ENCODE measurements around the gene CD2AP. TPM values are rescaled to one million over a fixed set of nuclear protein-coding genes. Genes with fewer than 3 reads are reported as not detected.

The CD2AP gene
- total and polyA plus RNA-seq, 4 donors: 6.8 to 33.4 (median 22.2) TPM

- DNase-seq (no peak), ATAC-seq (ENCODE audit: low FRiP score) (no peak)
- 88 to 92% methylated on average over 12 of the region's 12 CpGs for WGBS, 2 donors
- H3K27ac ChIP-seq (ENCODE audit: low read depth in 1 of 2, low read length in 2 of 2): no peak overlapping the region
- no peaks in the 10 kb centered on the region for H3K36me3 ChIP-seq (ENCODE audit: control insufficient read depth in 1 of 2, insufficient read depth in 2 of 2, low read length in 1 of 2)
- H3K27me3 ChIP-seq (ENCODE audit: control insufficient read depth in 1 of 2, insufficient read depth in 2 of 2, low read length in 1 of 2): no peaks in the 10 kb centered on the region
- no peaks in the 10 kb centered on the region for H3K9me3 ChIP-seq (ENCODE audit: control insufficient read depth, low read length)
- intact Hi-C loops (cut with DNase I): no loop called here
- H3K4me1 ChIP-seq (ENCODE audit: control insufficient read depth in 1 of 2, insufficient read depth in 2 of 2, low read length in 2 of 2): no peaks in the 10 kb centered on the region
- H3K4me3 ChIP-seq (ENCODE audit: low read length in 2 of 2): no peak overlapping the region
These were observed 144.4 kb downstream of the CD2AP start for GRCh38 chr6:47621838-47622449.

- H3K36me3 ChIP-seq (ENCODE audit: control insufficient read depth in 1 of 2, insufficient read depth in 2 of 2, low read length in 1 of 2): no peaks in the 10 kb centered on the region
- WGBS, 2 donors: 65 to 83% methylated on average over 2 of the region's 2 CpGs
These were observed 149.2 kb downstream of the CD2AP start for GRCh38 chr6:47626782-47627181.

GRCh38 chr6:47628448-47629272 lies 151.1 kb downstream of the CD2AP start:
- Histone ChIP-seq H3K4me3 (ENCODE audit: low read length in 2 of 2) (no peak overlapping the region), H3K9me3 (ENCODE audit: control insufficient read depth, low read length) (no peaks in the 10 kb centered on the region), H3K36me3 (ENCODE audit: control insufficient read depth in 1 of 2, insufficient read depth in 2 of 2, low read length in 1 of 2) (no peaks in the 10 kb centered on the region), H3K4me1 (ENCODE audit: control insufficient read depth in 1 of 2, insufficient read depth in 2 of 2, low read length in 2 of 2) (peaks cover 0 to 1% of the 10 kb centered on the region in 2 donors), H3K27ac (ENCODE audit: low read depth in 1 of 2, low read length in 2 of 2) (no peak overlapping the region), H3K27me3 (ENCODE audit: control insufficient read depth in 1 of 2, insufficient read depth in 2 of 2, low read length in 1 of 2) (no peaks in the 10 kb centered on the region)
- intact Hi-C loops (cut with DNase I): no loop called here
- ATAC-seq (ENCODE audit: low FRiP score): no peak
- WGBS, 2 donors: 84 to 87% methylated on average over 7 of the region's 7 CpGs
- no peak for DNase-seq

More at GRCh38 chr6:47626782-47627181, 149.2 kb downstream of the CD2AP start:
- H3K27me3 ChIP-seq (ENCODE audit: control insufficient read depth in 1 of 2, insufficient read depth in 2 of 2, low read length in 1 of 2): no peaks in the 10 kb centered on the region
- no peak for DNase-seq
- peaks cover 0 to 1% of the 10 kb centered on the region in 2 donors for H3K4me1 ChIP-seq (ENCODE audit: control insufficient read depth in 1 of 2, insufficient read depth in 2 of 2, low read length in 2 of 2)
- intact Hi-C loops (cut with DNase I): no loop called here
- no peak for ATAC-seq (ENCODE audit: low FRiP score)
- no peaks in the 10 kb centered on the region for H3K9me3 ChIP-seq (ENCODE audit: control insufficient read depth, low read length)
- no peak overlapping the region for H3K27ac ChIP-seq (ENCODE audit: low read depth in 1 of 2, low read length in 2 of 2)
- no peak overlapping the region for H3K4me3 ChIP-seq (ENCODE audit: low read length in 2 of 2)

GRCh38 chr6:47629954-47630353 lies 152.4 kb downstream of the CD2AP start:
- no peak overlapping the region for H3K4me3 ChIP-seq (ENCODE audit: low read length in 2 of 2)
- no peak overlapping the region for H3K27ac ChIP-seq (ENCODE audit: low read depth in 1 of 2, low read length in 2 of 2)
- no peaks in the 10 kb centered on the region for H3K36me3 ChIP-seq (ENCODE audit: control insufficient read depth in 1 of 2, insufficient read depth in 2 of 2, low read length in 1 of 2)
- DNase-seq (no peak), ATAC-seq (ENCODE audit: low FRiP score) (no peak)
- WGBS, 2 donors: 91% methylated on average over 4 of the region's 4 CpGs
- H3K4me1 ChIP-seq (ENCODE audit: control insufficient read depth in 1 of 2, insufficient read depth in 2 of 2, low read length in 2 of 2): peaks cover 0 to 1% of the 10 kb centered on the region in 2 donors
- H3K27me3 ChIP-seq (ENCODE audit: control insufficient read depth in 1 of 2, insufficient read depth in 2 of 2, low read length in 1 of 2): no peaks in the 10 kb centered on the region
- intact Hi-C loops (cut with DNase I): loop anchor here (2.0 kb wide), 1 partner anchor 151 kb away; no protein-coding TSS in a partner anchor
- no peaks in the 10 kb centered on the region for H3K9me3 ChIP-seq (ENCODE audit: control insufficient read depth, low read length)

GRCh38 chr6:47630587-47630986 lies 153.0 kb downstream of the CD2AP start:
- H3K27me3 ChIP-seq (ENCODE audit: control insufficient read depth in 1 of 2, insufficient read depth in 2 of 2, low read length in 1 of 2): no peaks in the 10 kb centered on the region
- 69 to 71% methylated on average over 3 of the region's 3 CpGs for WGBS, 2 donors
- H3K4me1 ChIP-seq (ENCODE audit: control insufficient read depth in 1 of 2, insufficient read depth in 2 of 2, low read length in 2 of 2): peaks cover 0 to 1% of the 10 kb centered on the region in 2 donors
- H3K36me3 ChIP-seq (ENCODE audit: control insufficient read depth in 1 of 2, insufficient read depth in 2 of 2, low read length in 1 of 2): no peaks in the 10 kb centered on the region
- DNase-seq: no peak
- no peak for ATAC-seq (ENCODE audit: low FRiP score)
- intact Hi-C loops (cut with DNase I): loop anchor here (2.0 kb wide), 1 partner anchor 150 kb away; no protein-coding TSS in a partner anchor
- no peak overlapping the region for H3K27ac ChIP-seq (ENCODE audit: low read depth in 1 of 2, low read length in 2 of 2)
- no peak overlapping the region for H3K4me3 ChIP-seq (ENCODE audit: low read length in 2 of 2)
- H3K9me3 ChIP-seq (ENCODE audit: control insufficient read depth, low read length): no peaks in the 10 kb centered on the region

- H3K4me1 ChIP-seq (ENCODE audit: control insufficient read depth in 1 of 2, insufficient read depth in 2 of 2, low read length in 2 of 2): peaks cover 0 to 1% of the 10 kb centered on the region in 2 donors
- no peak overlapping the region for H3K27ac ChIP-seq (ENCODE audit: low read depth in 1 of 2, low read length in 2 of 2)
- H3K36me3 ChIP-seq (ENCODE audit: control insufficient read depth in 1 of 2, insufficient read depth in 2 of 2, low read length in 1 of 2): no peaks in the 10 kb centered on the region
- peak; percentile 60 for ATAC-seq (ENCODE audit: low FRiP score)
- no peaks in the 10 kb centered on the region for H3K27me3 ChIP-seq (ENCODE audit: control insufficient read depth in 1 of 2, insufficient read depth in 2 of 2, low read length in 1 of 2)
- DNase-seq: no peak
- H3K9me3 ChIP-seq (ENCODE audit: control insufficient read depth, low read length): no peaks in the 10 kb centered on the region
- 43 to 48% methylated on average over 6 of the region's 6 CpGs for WGBS, 2 donors
- H3K4me3 ChIP-seq (ENCODE audit: low read length in 2 of 2): no peak overlapping the region
- intact Hi-C loops (cut with DNase I): loop anchor here (2.0 kb wide), 1 partner anchor 149 kb away; no protein-coding TSS in a partner anchor
These were observed 153.7 kb downstream of the CD2AP start for GRCh38 chr6:47631269-47631772.

GRCh38 chr6:47631797-47632196 lies 154.2 kb downstream of the CD2AP start:
- peaks cover 0 to 1% of the 10 kb centered on the region in 2 donors for H3K4me1 ChIP-seq (ENCODE audit: control insufficient read depth in 1 of 2, insufficient read depth in 2 of 2, low read length in 2 of 2)
- no peak overlapping the region for H3K27ac ChIP-seq (ENCODE audit: low read depth in 1 of 2, low read length in 2 of 2)
- no peaks in the 10 kb centered on the region for H3K36me3 ChIP-seq (ENCODE audit: control insufficient read depth in 1 of 2, insufficient read depth in 2 of 2, low read length in 1 of 2)
- 40 to 43% methylated on average over 3 of the region's 3 CpGs for WGBS, 2 donors
- H3K9me3 ChIP-seq (ENCODE audit: control insufficient read depth, low read length): no peaks in the 10 kb centered on the region
- intact Hi-C loops (cut with DNase I): loop anchor here (2.0 kb wide), 1 partner anchor 149 kb away; no protein-coding TSS in a partner anchor
- DNase-seq (no peak), ATAC-seq (ENCODE audit: low FRiP score) (peak; percentile 38)
- no peak overlapping the region for H3K4me3 ChIP-seq (ENCODE audit: low read length in 2 of 2)
- H3K27me3 ChIP-seq (ENCODE audit: control insufficient read depth in 1 of 2, insufficient read depth in 2 of 2, low read length in 1 of 2): no peaks in the 10 kb centered on the region

GRCh38 chr6:47633141-47633540 lies 155.6 kb downstream of the CD2AP start:
- Histone ChIP-seq H3K4me3 (ENCODE audit: low read length in 2 of 2) (no peak overlapping the region), H3K36me3 (ENCODE audit: control insufficient read depth in 1 of 2, insufficient read depth in 2 of 2, low read length in 1 of 2) (no peaks in the 10 kb centered on the region), H3K27ac (ENCODE audit: low read depth in 1 of 2, low read length in 2 of 2) (no peak overlapping the region), H3K4me1 (ENCODE audit: control insufficient read depth in 1 of 2, insufficient read depth in 2 of 2, low read length in 2 of 2) (peaks cover 0 to 1% of the 10 kb centered on the region in 2 donors), H3K27me3 (ENCODE audit: control insufficient read depth in 1 of 2, insufficient read depth in 2 of 2, low read length in 1 of 2) (no peaks in the 10 kb centered on the region), H3K9me3 (ENCODE audit: control insufficient read depth, low read length) (no peaks in the 10 kb centered on the region)
- WGBS, 2 donors: 85 to 86% methylated on average over 3 of the region's 3 CpGs
- intact Hi-C loops (cut with DNase I): no loop called here
- ATAC-seq (ENCODE audit: low FRiP score) (no peak), DNase-seq (no peak)

Measured in aorta (tissue), 5 donors.